ENCODE results near the gene CHN1. TPM values are rescaled to one million over a fixed set of nuclear protein-coding genes. Genes with fewer than 3 reads are reported as not detected.

Gene CHN1
- polyA plus RNA-seq, 1 of the 3 experiments (the other 2 are of a cell fraction) = 31.6 TPM

DNA sequence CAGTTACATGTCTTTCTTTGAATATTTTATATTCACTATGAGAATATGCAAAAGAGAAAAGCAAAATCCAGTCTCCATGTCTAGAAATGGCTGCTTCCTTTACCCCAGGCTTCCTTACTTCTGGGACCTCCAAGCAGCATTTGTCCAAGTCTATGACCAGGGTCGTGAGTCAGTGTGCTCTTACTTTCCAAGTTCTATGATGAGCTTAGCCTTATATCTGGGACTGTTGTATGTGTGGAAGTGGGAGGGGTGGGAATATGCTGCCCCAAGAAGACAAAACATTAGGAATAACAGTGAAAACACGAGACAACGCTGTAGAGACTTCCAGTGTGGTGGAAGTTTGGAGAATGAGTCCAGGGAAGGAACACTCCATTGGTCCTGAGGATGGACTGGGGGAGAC is 219.7 kb downstream of the CHN1 start:
- H3K9ac ChIP-seq = peak overlapping the region; percentile 74
- no peaks in the 10 kb centered on the region for H3K9me3 ChIP-seq
- 81% methylated on average over 3 of the region's 3 CpGs for WGBS (ENCODE audit: low lambda C conversion rate)
- no peak for DNase-seq
- ChIA-PET CTCF (interaction anchor here (0.6 to 1.5 kb wide), 5 partner anchors 9 to 199 kb away, joined by 3 to 4 read pairs (median 3); no protein-coding TSS in a partner anchor), POLR2A (interaction anchor here (1.0 kb wide), 1 partner anchor 62 kb away, joined by 3 read pairs; no protein-coding TSS in a partner anchor)
- H3K79me2 ChIP-seq (ENCODE audit: insufficient read depth) = no peaks in the 10 kb centered on the region
- H4K20me1 ChIP-seq (ENCODE audit: insufficient read depth) = no peaks in the 10 kb centered on the region
- H2AFZ ChIP-seq (ENCODE audit: low read depth) = peak overlapping the region; percentile 58
- H3F3A ChIP-seq (replicated peaks; ENCODE audit: insufficient read depth) = peaks cover 19% of the 10 kb centered on the region
- H3K4me3 ChIP-seq (ENCODE audit: low read depth in 2 of 2, low read length in 1 of 2) = no peak overlapping the region
- no peak for TF ChIP-seq EZH2phosphoT487 (IDR thresholded peaks at IDR 0.05; ENCODE audit: borderline replicate concordance, low read depth)
- no peak for TF ChIP-seq TCF12 (IDR thresholded peaks at IDR 0.05)
- no peak for TF ChIP-seq FOXM1 (IDR thresholded peaks at IDR 0.05; ENCODE audit: low read depth)
- TF ChIP-seq MEF2A (IDR thresholded peaks at IDR 0.05; ENCODE audit: borderline replicate concordance, low read depth) = no peak
- no peak for TF ChIP-seq RXRA (IDR thresholded peaks at IDR 0.05; ENCODE audit: borderline replicate concordance, low read depth)
- no peak for TF ChIP-seq EP300 (IDR thresholded peaks at IDR 0.05; ENCODE audit: borderline replicate concordance in 1 of 2, low read depth in 1 of 2, low read length in 1 of 2)
- no peak for TF ChIP-seq SIN3A (IDR thresholded peaks at IDR 0.05; ENCODE audit: borderline replicate concordance, low read depth, low read length)
- TF ChIP-seq, protein P1, sequence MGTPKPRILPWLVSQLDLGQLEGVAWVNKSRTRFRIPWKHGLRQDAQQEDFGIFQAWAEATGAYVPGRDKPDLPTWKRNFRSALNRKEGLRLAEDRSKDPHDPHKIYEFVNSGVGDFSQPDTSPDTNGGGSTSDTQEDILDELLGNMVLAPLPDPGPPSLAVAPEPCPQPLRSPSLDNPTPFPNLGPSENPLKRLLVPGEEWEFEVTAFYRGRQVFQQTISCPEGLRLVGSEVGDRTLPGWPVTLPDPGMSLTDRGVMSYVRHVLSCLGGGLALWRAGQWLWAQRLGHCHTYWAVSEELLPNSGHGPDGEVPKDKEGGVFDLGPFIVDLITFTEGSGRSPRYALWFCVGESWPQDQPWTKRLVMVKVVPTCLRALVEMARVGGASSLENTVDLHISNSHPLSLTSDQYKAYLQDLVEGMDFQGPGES (IDR thresholded peaks at IDR 0.05; ENCODE audit: low read depth, low read length) = no peak
- no peak for TF ChIP-seq TEAD4 (IDR thresholded peaks at IDR 0.05; ENCODE audit: borderline replicate concordance, insufficient read depth)
- no peak for TF ChIP-seq TAF1 (IDR thresholded peaks at IDR 0.05; ENCODE audit: borderline replicate concordance, low read depth, low read length)
- TF ChIP-seq FOSL2 (IDR thresholded peaks at IDR 0.05; ENCODE audit: borderline replicate concordance, low read depth) = no peak
- TF ChIP-seq, protein P2, sequence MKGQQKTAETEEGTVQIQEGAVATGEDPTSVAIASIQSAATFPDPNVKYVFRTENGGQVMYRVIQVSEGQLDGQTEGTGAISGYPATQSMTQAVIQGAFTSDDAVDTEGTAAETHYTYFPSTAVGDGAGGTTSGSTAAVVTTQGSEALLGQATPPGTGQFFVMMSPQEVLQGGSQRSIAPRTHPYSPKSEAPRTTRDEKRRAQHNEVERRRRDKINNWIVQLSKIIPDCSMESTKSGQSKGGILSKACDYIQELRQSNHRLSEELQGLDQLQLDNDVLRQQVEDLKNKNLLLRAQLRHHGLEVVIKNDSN (IDR thresholded peaks at IDR 0.05; ENCODE audit: borderline replicate concordance, low read depth) = no peak
- H3K4me2 ChIP-seq = peak overlapping the region; percentile 51
- no peaks in the 10 kb centered on the region for H3K36me3 ChIP-seq (replicated peaks in 1 of 2; ENCODE audit: control insufficient read depth in 1 of 2, insufficient read depth in 2 of 2, low read length in 1 of 2)
- H3K27me3 ChIP-seq (ENCODE audit: insufficient read depth) = no peaks in the 10 kb centered on the region
- peak overlapping the region; percentile 90 to 97 for H3K27ac ChIP-seq (ENCODE audit: low read depth in 2 of 2, low read length in 1 of 2)
- H3K4me1 ChIP-seq (ENCODE audit: control insufficient read depth in 1 of 2, insufficient read depth in 2 of 2, low read depth in 1 of 2, low read length in 1 of 2) = peaks cover 25 to 26% of the 10 kb centered on the region in 2 experiments
- H3K9me2 ChIP-seq = no peaks in the 10 kb centered on the region

DNA sequence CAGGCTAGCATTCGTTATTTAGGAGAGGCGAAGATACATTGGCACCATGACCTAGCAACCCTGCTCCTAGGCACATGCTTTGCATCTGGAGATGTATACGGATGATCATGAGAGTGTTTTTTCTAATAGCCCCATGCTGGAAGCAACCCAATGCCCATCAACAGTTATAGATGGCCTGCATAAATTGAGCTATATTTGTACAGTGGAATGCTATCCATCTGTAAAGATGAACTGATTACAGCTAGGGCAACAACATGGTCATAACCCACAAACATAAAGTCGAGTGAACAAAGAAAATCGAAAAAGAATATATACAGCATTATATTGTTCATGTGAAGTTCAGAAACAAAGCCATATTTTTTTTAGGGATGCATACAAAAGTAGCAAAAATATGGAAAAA is 220.3 kb downstream of the CHN1 start:
- Histone ChIP-seq H3K27me3 (ENCODE audit: insufficient read depth) (no peaks in the 10 kb centered on the region), H3K4me2 (no peak overlapping the region; the same call in 1 of the 2 replicates), H3K4me1 (ENCODE audit: control insufficient read depth in 1 of 2, insufficient read depth in 2 of 2, low read depth in 1 of 2, low read length in 1 of 2) (peaks cover 27 to 28% of the 10 kb centered on the region in 2 experiments), H3K27ac (ENCODE audit: low read depth in 2 of 2, low read length in 1 of 2) (peak overlapping the region; percentile 90 to 97), H2AFZ (ENCODE audit: low read depth) (no peak overlapping the region), H3K4me3 (ENCODE audit: low read depth in 2 of 2, low read length in 1 of 2) (no peak overlapping the region), H3K9me3 (no peaks in the 10 kb centered on the region), H3K36me3 (replicated peaks in 1 of 2; ENCODE audit: control insufficient read depth in 1 of 2, insufficient read depth in 2 of 2, low read length in 1 of 2) (no peaks in the 10 kb centered on the region), H3K9ac (no peak overlapping the region), H3K9me2 (no peaks in the 10 kb centered on the region), H4K20me1 (ENCODE audit: insufficient read depth) (no peaks in the 10 kb centered on the region), H3K79me2 (ENCODE audit: insufficient read depth) (no peaks in the 10 kb centered on the region), H3F3A (replicated peaks; ENCODE audit: insufficient read depth) (peaks cover 19% of the 10 kb centered on the region)
- no peak for DNase-seq
- WGBS (ENCODE audit: low lambda C conversion rate) = 61% methylated on average over 5 of the region's 5 CpGs
- ChIA-PET CTCF (interaction anchor here (1.1 to 1.5 kb wide), 4 partner anchors 10 to 200 kb away, joined by 3 read pairs; no protein-coding TSS in a partner anchor), POLR2A (interaction anchor here (1.0 kb wide), 1 partner anchor 63 kb away, joined by 3 read pairs; no protein-coding TSS in a partner anchor)
- TF ChIP-seq YY1 (IDR thresholded peaks at IDR 0.05; ENCODE audit: low read depth) = no peak
- TF ChIP-seq EP300 (IDR thresholded peaks at IDR 0.05; ENCODE audit: borderline replicate concordance in 1 of 2, low read depth in 1 of 2, low read length in 1 of 2) = peak in 1 of 2 experiments; percentile 39; a peak in 1 of 4 replicates
- TF ChIP-seq MEF2A (IDR thresholded peaks at IDR 0.05; ENCODE audit: borderline replicate concordance, low read depth) = peak; percentile 80; the same call in 1 of the 2 replicates
- no peak for TF ChIP-seq SIN3A (IDR thresholded peaks at IDR 0.05; ENCODE audit: borderline replicate concordance, low read depth, low read length)
- peak; percentile 80 for TF ChIP-seq TCF12 (IDR thresholded peaks at IDR 0.05)
- TF ChIP-seq NFIC (IDR thresholded peaks at IDR 0.05; ENCODE audit: borderline replicate concordance) = peak; percentile 56; the same call in 1 of the 2 replicates
- 0 out of 2 replicates have a peak, but pooled peaks have one; percentile 23 for TF ChIP-seq TEAD4 (IDR thresholded peaks at IDR 0.05; ENCODE audit: borderline replicate concordance, insufficient read depth)
- peak; percentile 35; the same call in 1 of the 2 replicates for TF ChIP-seq JUND (IDR thresholded peaks at IDR 0.05)
- TF ChIP-seq, protein P3, sequence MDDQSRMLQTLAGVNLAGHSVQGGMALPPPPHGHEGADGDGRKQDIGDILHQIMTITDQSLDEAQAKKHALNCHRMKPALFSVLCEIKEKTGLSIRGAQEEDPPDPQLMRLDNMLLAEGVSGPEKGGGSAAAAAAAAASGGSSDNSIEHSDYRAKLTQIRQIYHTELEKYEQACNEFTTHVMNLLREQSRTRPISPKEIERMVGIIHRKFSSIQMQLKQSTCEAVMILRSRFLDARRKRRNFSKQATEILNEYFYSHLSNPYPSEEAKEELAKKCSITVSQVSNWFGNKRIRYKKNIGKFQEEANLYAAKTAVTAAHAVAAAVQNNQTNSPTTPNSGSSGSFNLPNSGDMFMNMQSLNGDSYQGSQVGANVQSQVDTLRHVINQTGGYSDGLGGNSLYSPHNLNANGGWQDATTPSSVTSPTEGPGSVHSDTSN (IDR thresholded peaks at IDR 0.05) = peak; percentile 78
- TF ChIP-seq, protein P4, sequence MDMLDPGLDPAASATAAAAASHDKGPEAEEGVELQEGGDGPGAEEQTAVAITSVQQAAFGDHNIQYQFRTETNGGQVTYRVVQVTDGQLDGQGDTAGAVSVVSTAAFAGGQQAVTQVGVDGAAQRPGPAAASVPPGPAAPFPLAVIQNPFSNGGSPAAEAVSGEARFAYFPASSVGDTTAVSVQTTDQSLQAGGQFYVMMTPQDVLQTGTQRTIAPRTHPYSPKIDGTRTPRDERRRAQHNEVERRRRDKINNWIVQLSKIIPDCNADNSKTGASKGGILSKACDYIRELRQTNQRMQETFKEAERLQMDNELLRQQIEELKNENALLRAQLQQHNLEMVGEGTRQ (IDR thresholded peaks at IDR 0.05; ENCODE audit: borderline replicate concordance, low read depth, low read length) = no peak
- TF ChIP-seq RXRA (IDR thresholded peaks at IDR 0.05; ENCODE audit: borderline replicate concordance, low read depth) = peak; percentile 35; the same call in 1 of the 2 replicates
